HG02852 (cell line): Measurements from ENCODE around the gene GALNT15.

ENCODE experiments used
- ATAC-seq: cut with Tn5 transposase; IDR thresholded peaks from one replicate; pipeline ENCODE4 v1.9.1; 2021; ENCODE audit warnings: mild to moderate bottlenecking, moderate library complexity; ENCODE audit not compliant: unreplicated experiment

Gene GALNT15

GRCh38 chr3:16221990-16222389 is 47.5 kb downstream of the GALNT15 start:
- ATAC-seq = no peak

DNA sequence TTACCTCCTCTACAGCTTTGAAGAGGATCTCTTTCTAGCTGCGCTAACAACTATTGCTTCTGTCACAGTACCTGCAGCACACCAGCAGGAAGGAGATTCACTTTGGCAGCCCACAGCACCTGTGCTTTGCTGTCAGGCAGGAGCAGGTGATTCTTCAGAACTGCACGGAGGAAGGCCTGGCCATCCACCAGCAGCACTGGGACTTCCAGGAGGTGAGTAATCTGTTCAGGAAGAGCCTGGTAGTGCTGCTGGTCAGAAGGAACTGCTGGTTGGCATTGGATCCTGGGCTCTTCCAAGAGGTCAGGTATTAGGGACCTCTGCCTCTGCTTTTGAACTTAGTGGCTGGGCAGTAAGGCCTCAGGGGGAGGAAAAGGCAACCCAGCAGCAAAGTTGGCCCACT is 48.1 kb downstream of the GALNT15 start:
- ATAC-seq = no peak

GRCh38 chr3:16224325-16224724 is 49.8 kb downstream of the GALNT15 start:
- ATAC-seq = no peak

DNA sequence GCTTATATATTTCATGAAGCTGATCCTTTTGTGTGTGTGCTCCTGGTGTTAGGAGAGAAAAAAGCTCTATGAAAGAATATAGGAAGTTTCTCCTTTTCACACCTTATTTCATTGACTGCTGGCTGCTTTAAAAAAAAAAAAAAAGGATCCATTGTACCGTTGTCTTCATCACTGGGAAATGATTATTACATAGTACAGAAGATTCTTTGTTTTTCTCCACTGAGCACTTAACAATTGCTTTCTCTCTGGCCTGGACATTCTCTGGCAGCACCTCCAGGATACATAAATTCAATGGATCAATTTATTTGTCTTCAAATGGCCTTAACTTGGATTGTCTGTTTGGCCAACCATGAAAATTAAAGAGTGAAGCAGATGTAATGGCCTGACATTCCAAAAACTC is 53.1 kb downstream of the GALNT15 start:
- ATAC-seq = no peak

DNA sequence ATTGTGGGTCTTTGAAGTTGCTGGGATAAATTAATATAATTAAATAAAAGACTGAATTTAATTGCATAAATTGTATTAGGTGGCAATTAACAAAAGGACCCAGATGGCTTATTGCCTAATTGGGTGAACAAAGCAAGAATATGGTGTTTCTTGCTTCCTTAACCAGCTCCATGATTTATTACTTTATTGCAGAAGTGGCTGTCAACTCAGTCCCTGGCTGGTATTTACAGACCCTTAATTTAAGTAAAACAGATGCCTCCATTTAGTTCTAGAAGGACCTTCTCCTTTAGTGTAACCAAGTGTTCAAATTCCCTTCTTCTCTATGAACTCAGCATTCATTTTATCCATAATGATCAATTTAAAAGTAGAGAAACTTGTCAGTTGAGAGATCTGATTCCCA is 55.2 kb downstream of the GALNT15 start:
- ATAC-seq = no peak

- no peak for ATAC-seq
Observed at GRCh38 chr3:16231983-16232382, 57.5 kb downstream of the GALNT15 start.

DNA sequence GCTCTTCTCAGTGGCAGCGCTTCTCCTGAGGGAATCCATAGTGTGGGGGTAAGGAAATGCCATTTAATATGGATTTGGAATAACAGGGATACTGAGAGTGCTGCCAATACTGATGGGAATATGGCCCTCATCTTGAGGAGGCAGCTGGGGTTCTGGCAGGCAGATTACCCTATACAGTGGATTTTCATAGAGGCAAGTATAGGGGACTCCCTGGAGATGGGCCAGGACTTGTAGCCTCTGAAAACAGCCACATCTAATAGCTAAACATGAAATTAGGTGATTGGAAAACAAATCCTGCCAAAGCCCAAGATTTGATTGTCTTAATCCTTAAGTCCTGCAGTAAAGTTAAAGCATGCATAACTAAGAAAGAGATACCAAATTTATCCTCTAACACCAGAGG is 59.3 kb downstream of the GALNT15 start:
- ATAC-seq = no peak

GRCh38 chr3:16234281-16234680 is 59.8 kb downstream of the GALNT15 start:
- no peak for ATAC-seq

DNA sequence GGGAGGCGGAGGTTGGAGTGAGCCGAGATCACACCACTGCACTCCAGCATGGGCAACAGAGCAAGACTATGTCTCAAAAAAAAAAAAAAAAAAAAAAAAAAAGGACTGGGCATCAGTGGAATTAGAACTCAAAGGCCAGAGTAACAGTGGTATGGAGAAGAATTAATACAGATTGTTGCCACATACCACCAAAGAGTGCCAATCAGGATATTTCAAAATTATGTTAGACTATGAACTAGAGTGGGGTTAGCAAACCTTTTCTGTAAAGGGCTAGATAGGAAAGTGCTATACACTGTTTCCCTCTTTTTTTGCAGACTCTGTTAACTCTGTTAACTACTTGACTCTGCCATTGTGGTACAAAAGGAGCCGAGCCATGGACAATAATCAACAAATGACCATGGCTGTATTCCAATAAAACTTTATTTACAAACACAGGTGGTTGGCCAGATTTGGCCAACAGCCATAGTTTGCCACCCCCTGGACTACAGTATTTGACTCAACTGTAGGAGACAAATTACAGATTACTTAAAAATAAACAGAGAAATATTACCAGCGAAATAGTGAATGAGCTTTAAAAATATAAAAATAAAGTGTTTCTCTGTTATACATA is 61.7 kb downstream of the GALNT15 start:
- no peak for ATAC-seq

DNA sequence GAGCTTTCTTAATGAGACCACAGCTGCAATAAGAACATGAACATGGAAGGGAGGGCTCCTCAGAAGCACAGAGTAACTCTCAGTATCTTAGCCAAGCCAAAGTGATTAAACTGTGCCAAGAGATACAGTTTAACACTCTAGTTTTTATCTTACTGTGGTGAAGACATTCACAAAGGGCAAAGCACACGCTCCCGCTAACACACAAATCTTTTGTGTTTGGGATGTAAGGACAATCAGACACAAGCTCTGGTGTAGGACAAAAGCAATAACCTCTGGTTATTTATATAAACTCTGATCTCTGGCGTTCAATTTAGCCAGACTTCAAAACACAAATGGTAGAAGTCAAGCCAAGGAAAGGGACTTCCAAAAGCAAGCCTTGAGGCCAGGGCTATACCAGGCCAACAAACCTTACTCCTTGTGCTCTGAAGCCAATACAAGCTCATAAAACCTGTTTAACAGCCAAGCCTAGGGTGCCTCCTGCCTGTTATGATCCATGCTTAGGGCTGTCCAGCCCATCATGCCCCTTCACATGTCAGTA is 62.4 kb downstream of the GALNT15 start:
- no peak for ATAC-seq

GRCh38 chr3:16239086-16239770 is 64.7 kb downstream of the GALNT15 start:
- no peak for ATAC-seq

DNA sequence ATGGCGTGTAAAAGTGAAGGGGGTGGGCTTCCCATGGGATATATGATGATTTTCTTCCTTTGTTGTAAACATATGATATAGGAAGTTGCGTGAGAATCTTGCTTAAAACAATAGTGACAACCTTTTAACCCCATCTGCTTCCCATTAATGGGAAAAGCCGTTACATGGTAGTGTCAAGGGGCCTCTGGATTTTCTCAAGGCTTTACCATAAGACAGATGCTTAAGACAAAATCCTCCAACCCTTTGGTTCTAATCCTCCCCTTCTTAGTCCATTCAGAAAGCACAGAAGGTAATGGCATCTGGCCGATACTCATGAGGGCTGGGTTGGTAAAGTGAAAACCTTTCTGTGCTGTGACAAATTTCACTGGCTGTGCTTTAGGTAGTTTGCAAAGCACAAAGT is 65.3 kb downstream of the GALNT15 start:
- no peak for ATAC-seq

GRCh38 chr3:16240229-16241023 is 65.9 kb downstream of the GALNT15 start:
- no peak for ATAC-seq

- no peak for ATAC-seq
Observed at GRCh38 chr3:16241225-16241624, 66.7 kb downstream of the GALNT15 start.

GRCh38 chr3:16242177-16242576 is 67.7 kb downstream of the GALNT15 start:
- ATAC-seq = no peak

DNA sequence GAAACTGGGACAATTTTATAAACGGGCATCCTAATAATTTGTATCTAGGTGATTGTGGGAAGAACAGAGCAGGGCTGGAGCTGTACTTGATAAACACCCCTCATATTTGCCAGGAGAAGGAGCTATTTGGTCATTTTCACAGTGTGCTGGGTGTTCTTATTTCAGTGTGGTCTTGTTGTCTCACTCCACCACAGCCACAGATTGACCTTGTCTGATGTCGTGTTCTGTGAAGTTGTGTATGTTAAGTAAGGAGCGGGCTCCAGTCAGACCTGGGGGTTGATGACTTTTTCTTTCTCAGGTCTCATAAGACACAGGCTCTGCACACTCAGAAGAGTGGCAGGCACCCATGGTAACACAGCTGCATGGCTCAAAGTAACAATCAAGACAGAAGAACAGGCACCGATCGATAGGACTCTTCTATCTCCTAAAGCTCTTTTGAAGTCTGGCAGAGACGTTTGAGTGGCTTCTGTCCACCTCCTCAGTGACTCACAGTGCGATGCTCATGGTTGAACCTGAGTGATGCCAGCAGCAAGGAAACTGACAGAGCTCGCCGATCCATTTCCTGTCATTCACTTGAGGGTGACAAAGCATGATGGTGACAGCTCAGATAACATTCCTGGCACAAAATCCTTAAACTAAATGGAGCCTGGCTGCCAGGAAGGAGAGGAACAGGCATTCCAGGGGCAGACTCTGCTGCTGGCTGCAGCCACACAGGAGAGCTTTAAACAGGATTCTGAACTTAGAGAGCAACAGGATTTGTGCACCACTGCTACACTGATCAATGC is 69.4 kb downstream of the GALNT15 start:
- ATAC-seq = no peak

GRCh38 chr3:16245609-16246008 is 71.1 kb downstream of the GALNT15 start:
- ATAC-seq = no peak

- peak; percentile 86 for ATAC-seq
Observed at GRCh38 chr3:16247282-16248061, 73.0 kb downstream of the GALNT15 start.

DNA sequence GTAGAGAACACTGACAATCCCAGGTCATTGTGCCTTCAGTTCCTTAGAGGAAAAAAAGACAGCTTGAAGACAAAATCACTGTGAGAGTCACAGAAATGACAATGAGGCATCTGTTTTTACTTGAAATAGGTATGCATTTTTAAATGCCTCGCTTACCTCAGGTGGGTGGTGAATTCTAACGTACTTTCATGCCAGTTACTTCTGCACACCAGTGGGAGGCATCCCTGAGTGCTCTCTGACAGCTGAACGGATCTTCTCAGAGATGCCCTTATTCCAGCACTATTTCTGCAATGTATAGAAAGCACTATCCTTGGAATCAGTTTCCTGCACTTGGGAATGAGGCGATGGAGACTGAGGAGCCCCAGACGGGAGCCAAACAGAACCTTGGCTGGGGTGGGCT is 74.1 kb downstream of the GALNT15 start:
- no peak for ATAC-seq

GRCh38 chr3:16249336-16249735 is 74.9 kb downstream of the GALNT15 start:
- ATAC-seq = no peak
